GM19452 (cell line): ENCODE measurements around the gene RAMP2.
"Not testable (repeated sequence)": the region's sequence is repeated elsewhere in the genome, so short reads cannot be mapped to it uniquely, and the experiment has no call there.

Experiments
- ATAC-seq: cut with Tn5 transposase; IDR thresholded peaks from one replicate; pipeline ENCODE4 v1.9.1; 2021; ENCODE audit not compliant: unreplicated experiment

RAMP2 gene

GRCh38 chr17:42768006-42768405 lies 7.0 kb downstream of the RAMP2 start:
- not testable (repeated sequence) for ATAC-seq

GRCh38 chr17:42769964-42770363 lies 8.9 kb downstream of the RAMP2 start:
- not testable (repeated sequence) for ATAC-seq

- ATAC-seq, result no peak
Observed at GRCh38 chr17:42772945-42773289, 11.9 kb downstream of the RAMP2 start.

GRCh38 chr17:42773290-42774035 lies 12.4 kb downstream of the RAMP2 start, which contains the start of gene VPS25:
TSS of gene VPS25 (plus strand) at chr17:42773449. CDS start at chr17:42773476, 27 bp downstream.
- ATAC-seq, result peak; percentile 81

GRCh38 chr17:42774066-42774745 lies 13.2 kb downstream of the RAMP2 start:
- ATAC-seq, result no peak

GRCh38 chr17:42775534-42776098 lies 14.6 kb downstream of the RAMP2 start:
- ATAC-seq, result no peak

- no peak for ATAC-seq
Observed at GRCh38 chr17:42778570-42778969, 17.5 kb downstream of the RAMP2 start.

GRCh38 chr17:42779304-42779935 lies 18.4 kb downstream of the RAMP2 start:
- no peak for ATAC-seq

- ATAC-seq, result no peak
Observed at GRCh38 chr17:42779936-42780850, 19.2 kb downstream of the RAMP2 start, which contains the start of gene WNK4. TSS of gene WNK4 (plus strand) at chr17:42780610. CDS start at chr17:42780699, 89 bp downstream.

- no peak for ATAC-seq
Observed at GRCh38 chr17:42780851-42781638, 20.0 kb downstream of the RAMP2 start.

- ATAC-seq, result no peak
Observed at GRCh38 chr17:42781639-42782165, 20.7 kb downstream of the RAMP2 start.

- ATAC-seq, result no peak
Observed at GRCh38 chr17:42782166-42783061, 21.4 kb downstream of the RAMP2 start.

GRCh38 chr17:42783062-42783790 lies 22.2 kb downstream of the RAMP2 start:
- no peak for ATAC-seq

GRCh38 chr17:42783791-42784138 lies 22.7 kb downstream of the RAMP2 start:
- ATAC-seq, result no peak

GRCh38 chr17:42784409-42784808 lies 23.4 kb downstream of the RAMP2 start:
- no peak for ATAC-seq

GRCh38 chr17:42784811-42785592 lies 24.0 kb downstream of the RAMP2 start:
- no peak for ATAC-seq

GRCh38 chr17:42787266-42787665 lies 26.2 kb downstream of the RAMP2 start:
- ATAC-seq, result no peak
